ACHN (cell line): ENCODE data around the gene ACAP1.

Experiments used
- DNase-seq: peaks from one replicate; pipeline ENCODE4 v3.0.0-alpha.2; 2015
- in situ Hi-C: cut with HindIII; loops from 2 replicates; pipeline ENCODE4 v1.10.0; 2017; ENCODE audit warnings: low sequenced_read_pairs, low pct_ligation_motif_present, low pct_unique_long_range_greater_than_20kb

The ACAP1 gene, protein sequence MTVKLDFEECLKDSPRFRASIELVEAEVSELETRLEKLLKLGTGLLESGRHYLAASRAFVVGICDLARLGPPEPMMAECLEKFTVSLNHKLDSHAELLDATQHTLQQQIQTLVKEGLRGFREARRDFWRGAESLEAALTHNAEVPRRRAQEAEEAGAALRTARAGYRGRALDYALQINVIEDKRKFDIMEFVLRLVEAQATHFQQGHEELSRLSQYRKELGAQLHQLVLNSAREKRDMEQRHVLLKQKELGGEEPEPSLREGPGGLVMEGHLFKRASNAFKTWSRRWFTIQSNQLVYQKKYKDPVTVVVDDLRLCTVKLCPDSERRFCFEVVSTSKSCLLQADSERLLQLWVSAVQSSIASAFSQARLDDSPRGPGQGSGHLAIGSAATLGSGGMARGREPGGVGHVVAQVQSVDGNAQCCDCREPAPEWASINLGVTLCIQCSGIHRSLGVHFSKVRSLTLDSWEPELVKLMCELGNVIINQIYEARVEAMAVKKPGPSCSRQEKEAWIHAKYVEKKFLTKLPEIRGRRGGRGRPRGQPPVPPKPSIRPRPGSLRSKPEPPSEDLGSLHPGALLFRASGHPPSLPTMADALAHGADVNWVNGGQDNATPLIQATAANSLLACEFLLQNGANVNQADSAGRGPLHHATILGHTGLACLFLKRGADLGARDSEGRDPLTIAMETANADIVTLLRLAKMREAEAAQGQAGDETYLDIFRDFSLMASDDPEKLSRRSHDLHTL

DNA sequence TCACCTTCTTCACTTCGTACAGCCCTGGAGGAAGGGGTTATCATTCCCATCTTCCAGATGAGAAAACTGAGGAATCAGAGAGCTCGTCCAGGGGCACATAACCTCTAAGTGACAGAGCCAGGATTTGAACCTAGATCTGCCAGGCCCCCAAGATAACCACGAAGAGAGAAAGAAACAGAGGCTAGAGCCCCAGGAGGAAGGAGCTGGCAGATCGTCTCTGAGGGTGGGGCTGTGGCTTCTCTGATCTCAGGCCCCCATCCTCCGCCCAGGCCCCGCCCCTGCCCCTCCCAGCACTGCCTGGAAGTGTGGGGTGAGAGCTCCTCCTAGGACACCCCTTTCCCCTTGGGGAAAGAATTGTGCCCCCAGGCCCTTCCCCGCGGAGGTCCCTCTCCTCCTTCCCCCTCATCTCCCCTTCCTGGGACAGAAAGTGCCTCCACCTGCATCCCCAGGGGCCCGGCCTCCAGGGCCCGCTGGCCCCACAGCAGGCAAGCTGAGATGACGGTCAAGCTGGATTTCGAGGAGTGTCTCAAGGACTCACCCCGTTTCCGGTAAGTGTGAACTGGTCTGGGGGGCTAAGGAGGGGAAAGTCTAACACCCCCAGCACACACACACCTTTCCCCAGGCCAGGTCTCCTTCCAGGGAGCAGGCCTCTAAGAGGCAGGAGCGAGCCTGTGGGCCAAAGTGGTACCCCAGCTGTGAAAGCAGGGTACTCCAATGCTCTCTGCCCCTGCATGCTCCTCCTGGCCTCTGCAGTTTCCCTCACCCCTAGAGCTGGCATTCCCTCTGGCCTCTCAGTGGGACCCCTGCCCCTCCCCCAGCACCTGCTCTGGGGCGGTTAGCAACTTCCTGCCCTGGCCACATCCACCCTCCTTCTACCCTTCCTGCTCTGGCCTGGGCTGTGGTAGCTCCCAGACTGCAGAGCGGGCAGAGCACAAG is at the start of gene ACAP1:
TSS of gene ACAP1 (plus strand) at position 290 of the 936 bp plus-strand sequence. CDS start at position 496, 206 bp downstream.
- DNase-seq, result no peak
- in situ Hi-C loops, result no loop called here

DNA sequence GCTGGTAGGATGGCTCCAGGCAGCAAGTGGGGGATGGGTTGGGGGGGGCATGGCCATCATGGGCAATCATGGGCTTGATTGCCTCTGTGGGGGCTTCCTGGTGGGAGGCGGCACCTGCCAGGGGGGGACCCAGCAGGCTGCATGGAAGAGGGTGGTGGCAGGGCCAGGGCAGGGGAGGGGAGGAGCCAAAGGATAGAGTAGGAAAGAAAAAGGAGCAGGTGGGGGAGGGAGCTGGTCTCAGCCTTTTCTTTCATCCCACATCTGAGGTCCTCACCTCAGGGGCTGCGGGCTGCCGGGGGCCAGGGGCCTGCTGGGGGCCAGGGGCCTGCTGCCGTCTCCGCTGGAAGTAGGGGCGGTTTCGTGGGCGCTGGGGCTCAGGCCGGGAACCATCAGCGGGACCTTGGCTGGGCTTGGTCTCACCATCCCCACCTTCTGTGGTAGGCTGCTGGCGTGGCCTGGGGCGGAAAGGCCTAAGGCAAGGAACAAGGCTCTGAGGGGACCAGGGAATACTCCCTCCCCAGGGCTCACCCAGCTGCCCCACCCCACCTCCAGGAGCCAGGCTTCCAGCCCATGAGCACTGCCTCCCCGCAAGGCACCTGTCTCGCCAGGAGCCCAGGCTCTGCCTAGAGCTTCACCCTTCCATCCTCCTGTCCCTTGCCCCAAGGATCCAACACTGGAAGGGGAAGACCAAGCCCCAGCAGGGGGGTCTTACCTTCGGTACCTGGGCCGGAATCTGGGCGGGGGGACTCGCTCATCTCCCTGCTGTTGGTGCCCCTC is 46.9 kb upstream of the ACAP1 start:
- in situ Hi-C loops, result no loop called here
- DNase-seq, result no peak

DNA sequence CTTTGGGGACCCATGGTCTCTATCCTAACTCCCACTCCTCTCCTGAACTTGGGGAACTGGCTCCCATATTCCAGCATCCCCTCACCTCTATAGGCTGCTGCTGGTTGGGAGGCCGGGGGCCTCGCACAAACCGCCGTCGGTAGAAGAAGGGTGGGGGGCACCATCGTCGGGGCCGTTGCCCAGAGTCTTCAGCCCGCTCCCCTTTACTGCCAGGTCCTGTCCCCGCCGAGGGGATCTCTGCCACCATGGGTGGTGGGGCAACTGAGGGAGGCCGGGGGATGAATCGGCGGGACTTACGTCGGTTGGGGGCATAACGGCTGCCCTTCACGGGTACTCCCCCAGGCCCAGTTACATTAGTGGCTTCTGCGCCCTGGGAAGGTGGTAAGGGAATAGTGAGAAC is 46.2 kb upstream of the ACAP1 start:
- no peak for DNase-seq
- in situ Hi-C loops, result no loop called here

DNA sequence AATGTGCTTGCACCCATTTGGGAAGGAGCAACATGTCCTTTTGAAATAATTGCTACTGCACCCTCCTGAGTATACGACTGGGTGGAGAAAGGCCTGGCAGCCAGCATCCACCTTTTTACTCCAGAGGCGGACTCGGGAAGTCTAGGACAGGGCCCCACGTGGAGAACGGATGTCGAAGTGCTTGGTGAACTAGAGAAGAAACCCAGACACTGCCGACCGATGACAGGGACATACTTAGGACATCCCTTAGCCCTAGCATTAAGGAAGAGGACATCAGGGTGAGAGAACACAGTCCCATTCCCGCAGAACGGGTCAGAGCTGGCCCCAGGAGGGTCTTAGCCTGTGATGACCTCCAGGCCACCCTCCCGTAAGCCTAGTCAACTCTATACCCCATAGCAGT is 45.6 kb upstream of the ACAP1 start:
- DNase-seq, result no peak
- in situ Hi-C loops, result no loop called here

DNA sequence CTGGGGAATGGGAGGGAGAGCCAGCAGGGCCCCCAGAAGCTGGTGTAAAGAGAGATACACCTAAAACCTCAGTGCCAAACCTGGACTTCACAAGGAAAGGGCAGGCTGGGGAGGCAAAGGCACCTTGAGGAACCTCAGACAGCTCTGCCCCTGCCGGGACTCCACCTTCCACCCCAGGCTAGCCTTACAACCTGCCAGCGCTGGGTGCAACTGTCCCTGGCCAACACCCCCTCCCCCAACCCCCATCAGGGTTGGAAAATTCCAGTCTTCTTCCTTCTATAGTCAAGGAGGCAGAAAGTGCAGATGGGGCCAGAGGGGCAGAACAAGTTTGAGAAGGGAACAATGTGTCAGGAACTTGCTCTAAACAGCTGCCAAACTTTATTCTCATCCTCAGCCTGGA is 44.1 kb upstream of the ACAP1 start:
- DNase-seq, result no peak
- in situ Hi-C loops, result no loop called here

DNA sequence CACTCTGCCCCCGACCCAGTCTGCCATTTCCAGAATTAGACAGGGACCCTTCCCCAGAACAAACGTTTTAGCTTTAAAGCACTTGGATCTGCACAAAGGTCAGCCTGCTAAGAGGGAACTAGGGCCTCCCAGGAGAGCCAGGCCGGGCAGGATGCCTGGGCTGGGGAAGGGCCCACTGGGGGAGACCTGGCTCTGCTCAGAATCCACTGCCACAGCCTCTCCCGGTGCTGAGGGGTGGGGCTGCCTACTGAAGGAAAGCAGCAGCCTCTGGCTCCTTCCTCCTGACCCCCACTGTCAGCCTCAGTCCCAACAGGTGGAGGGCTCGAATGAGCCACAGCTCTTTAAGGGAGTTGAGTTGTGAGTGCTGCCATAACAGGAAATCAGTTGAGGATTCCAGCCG is 43.6 kb upstream of the ACAP1 start:
- no peak for DNase-seq
- in situ Hi-C loops, result no loop called here

DNA sequence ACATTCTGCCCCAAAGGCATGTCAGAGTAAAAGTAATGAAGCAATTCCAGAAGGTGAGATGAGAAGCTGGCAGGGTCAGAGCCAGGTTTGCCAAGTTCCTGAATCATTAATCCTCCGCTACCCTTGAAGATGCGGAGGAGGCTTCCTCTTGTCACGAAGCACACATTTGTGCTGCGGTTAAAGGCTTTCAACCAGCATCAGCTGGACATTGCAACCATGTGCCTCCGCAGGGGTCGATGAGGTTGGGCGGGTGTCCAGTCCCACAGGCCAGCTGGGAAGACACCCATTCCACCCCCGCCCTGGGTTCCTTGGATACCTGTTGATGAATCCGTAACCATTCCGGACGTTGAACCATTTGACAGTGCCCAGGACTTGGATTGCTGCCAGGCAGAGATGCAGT is 43.2 kb upstream of the ACAP1 start:
- in situ Hi-C loops, result no loop called here
- DNase-seq, result peak; percentile 42

DNA sequence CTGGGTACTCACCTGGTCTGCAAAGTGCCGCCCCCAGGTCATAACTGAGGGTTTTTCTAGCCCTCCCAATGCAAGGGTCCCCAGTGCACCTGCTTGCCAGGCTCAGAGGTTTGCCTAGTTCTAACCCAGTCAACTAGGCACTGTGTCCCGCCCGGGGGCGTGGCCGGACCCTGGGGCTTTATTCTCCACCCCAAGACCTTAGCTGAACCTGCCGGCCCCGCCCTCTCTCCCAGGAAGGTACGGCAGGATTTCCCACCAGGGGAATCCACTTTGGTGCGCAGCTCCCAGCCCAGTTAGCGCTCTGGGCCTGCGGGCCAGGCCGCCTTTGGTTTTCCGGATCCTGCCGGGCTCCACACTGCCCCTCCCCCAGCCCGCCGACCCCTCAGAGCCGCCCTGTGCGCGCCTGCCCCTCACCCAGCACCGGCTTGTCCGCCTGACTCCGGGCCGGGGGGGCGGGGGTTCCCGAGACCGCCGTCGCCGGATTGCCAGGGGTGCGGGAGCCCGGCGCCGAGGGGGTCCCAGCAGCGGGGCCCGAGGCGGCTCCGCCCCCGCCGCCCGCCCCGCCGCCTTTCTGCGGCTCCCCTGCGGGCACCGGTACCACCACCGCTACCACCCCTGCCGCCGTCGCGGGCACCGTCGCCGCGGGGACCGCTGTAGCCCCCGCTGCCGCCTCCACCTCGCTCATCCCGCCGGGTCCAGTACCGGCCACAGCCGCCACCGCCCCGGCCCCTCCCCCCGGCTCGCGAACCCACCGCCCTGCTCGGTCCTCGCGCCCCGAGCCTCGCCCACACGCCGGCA is 42.3 kb upstream of the ACAP1 start:
- DNase-seq, result no peak
- in situ Hi-C loops, result no loop called here

DNA sequence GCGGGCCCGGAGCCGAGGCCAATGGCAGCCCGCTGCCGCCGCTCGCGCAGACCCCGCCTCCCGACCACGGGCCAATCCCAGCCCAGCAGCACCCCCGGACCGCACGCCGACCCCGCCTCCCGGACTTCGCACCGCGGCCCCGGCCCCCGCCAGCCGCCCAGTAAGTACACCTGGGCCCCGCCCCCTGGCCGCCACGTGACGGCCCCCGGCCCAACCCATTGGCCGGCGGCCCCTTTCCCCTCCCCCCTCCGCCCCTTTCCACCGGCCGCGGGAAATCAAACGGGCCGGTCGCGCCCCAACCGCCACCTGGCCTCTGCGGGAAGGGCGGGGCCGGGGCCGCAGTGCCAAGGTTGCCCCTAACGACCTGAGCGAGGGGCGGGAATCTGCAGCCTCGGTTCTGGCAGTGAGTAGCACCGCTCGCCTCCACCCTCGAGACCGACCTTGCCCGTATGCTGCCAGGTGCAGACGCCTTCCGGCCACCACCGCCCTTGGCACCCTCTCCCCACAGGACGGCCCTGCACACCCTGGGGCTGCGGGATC is 41.6 kb upstream of the ACAP1 start, which contains the start of gene YBX2:
TSS of gene YBX2 (minus strand) at position 26 of the 540 bp plus-strand sequence. CDS start 139 bp downstream, outside the sequence.
- in situ Hi-C loops, result no loop called here
- DNase-seq, result no peak

DNA sequence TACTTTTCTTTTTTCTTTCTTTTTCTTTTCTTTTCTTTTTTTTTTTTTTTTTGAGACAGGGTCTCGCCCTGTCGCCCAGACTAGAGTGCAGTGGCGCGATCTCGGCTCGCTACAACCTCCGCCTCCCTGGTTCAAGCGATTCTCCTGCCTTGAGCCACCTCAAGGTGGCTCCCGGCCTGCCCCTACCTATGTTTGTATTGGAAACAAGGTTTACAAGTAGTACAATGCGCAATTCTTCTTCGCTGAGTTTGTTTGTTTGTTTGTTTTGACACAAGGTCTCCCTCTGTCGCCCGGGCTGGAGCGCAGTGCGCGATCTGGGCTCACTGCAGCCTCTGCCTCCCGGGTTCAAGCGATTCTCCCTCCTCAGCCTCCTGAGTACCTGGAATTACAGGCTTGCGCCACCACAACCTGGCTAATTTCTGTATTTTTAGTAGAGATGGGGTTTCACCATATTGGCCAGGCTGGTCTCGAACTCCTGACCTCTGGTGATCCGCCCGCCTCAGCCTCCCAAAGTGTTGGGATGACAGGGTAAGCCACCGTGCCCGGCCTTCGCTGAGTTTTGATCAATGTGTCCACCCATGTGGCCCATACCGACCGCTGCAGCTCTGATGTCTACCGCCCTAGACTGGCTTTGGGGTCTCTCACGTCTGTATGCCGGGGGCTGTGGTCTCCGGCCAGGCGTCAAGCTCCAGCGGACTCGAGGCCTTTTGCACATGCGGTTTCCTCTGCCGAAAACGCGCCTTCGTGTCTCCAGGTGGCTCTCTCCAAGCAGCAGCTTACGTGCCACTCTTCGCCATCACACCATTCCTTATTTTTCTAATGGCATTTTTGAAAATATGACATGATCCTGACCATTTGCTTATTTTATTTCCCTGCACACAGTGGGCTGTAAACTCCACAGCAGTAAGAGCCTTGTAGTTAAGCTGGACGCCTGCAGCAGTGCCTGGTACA is 40.8 kb upstream of the ACAP1 start:
- in situ Hi-C loops, result no loop called here
- DNase-seq, result no peak

DNA sequence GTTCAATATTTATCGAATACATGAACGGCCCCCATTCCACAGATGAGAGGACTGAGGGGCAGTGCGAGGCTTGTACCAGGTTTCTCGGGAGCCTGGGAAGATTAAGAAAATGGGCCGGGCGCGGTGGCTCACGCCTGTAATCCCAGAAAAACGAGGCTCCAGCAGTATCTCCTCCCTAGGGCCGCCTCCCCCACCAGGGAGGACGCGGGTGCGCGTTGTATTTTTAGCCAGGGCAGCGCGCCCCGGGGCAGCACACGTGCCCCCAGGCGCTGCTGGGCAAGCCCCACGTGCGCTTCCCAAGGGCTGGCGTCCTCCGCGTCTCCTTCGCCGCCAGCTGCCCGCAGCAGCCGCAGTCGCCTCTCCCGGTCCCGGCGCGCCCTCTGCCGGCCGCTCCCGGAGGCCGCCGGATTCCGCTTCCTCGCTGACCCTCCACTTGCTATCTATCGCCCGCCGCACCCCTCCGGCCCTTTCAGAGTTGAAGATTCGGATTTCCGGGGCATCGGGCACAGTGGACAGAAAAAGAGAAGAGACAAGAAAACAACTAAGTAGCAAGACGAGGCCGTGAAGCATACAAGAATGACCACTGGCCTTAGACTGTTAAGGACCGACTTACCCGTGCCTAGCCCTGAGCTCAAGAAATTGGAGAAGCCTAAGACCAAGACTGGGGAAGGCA is 40.0 kb upstream of the ACAP1 start:
- DNase-seq, result peak; percentile 86
- in situ Hi-C loops, result no loop called here

DNA sequence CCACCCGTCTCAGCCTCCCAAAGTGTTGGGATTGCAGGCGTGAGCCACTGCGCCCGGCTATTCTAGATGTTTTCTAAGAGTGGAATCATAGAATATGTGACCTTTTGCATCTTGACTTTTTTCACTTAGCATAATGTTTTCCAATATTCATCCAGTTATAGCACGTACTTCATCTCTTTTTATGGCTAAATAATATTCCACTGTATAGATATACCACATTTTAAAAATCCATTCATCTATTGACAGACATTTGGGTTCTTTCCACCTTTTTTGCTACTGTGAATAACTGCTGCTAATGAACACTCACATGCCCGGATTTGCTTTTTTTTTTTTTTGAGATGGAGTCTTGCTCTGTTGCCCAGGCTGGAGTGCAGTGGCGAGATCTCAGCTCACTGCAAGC is 32.1 kb upstream of the ACAP1 start:
- no peak for DNase-seq
- in situ Hi-C loops, result no loop called here

DNA sequence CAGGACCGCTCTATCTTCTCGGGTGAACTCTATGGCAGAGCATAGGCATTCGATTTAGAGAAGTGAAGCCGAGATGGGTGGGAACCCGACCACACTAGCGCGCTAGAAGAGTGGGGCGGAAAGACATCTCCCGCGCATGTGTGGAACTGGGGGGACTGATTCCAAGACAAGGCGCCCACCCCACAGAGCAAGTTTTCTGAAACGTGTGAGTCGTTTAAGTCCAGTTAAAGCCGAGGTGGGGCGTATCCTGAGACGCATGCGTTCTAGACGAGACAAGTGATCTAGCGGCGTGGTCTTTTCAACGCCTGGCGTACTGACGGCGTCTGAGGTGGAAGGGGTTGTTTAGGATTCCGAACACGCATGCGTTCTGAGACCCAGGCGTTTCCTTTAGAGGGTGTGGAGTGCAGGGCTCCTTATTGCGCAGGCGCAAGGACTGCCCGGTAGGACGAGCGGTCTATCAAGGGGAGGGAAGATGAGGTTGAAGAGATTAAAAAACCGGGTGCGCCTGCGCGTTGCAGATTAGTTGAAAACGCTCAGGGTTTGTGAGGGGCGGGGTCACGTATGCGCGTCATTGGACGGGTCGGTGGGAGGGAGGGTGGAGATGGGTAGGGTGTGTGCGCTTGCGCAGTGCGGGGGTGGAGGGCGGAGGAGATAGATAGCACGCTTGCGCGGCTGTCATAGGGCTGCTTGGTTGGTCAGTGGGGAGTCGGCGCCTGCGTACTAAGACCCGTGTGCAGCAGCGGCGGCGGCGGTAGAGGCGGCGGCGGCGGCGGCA is 29.2 kb upstream of the ACAP1 start, which contains the start of gene EIF5A:
TSS of gene EIF5A (plus strand) at position 718 of the 775 bp plus-strand sequence. CDS start 2,008 bp downstream, outside the sequence.
- peak; percentile 100 for DNase-seq
- in situ Hi-C loops, result no loop called here

DNA sequence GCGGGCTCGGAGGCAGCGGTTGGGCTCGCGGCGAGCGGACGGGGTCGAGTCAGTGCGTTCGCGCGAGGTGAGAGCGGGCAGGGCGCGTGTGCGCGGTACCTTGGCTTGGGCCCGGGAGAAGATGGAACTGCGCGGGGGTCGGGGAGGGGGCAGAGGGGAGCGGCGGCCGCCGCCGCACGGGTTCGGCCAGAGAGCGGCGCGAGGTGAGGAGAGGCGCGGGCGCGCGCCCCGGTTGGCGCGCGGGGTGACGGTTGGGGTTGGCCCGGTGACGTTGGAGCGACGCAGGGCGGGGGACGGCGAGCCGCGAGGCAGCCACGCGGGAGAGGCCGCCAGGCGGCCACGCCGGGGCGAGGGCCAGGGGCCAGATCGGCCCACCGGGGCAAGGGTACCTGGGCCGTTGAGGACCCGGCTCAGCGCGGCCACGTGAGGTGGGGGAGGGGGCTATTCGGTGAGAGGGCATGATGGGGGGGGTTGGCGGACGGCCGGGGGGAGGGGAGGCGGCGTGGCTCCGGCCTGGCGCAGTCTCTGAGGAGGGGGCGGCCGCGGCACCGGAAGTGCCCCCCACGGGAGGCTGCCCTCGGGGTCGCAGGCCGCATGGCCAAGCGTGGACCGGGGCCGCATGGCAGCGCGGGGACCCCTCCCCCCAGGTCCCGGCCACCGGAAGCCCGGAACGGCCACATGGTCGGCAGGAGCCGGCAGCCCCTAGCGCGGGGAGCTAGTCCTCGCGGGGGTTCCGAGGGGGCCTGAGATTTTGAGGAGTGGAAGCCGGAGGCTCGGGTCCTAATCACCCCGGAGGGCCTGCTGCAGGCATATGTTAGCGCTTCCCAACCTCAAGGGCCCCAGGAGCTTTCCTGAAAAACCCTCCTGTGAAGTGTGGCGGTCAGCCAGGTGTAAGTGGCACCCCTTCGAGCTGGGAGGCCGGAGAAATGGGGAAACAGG is 28.4 kb upstream of the ACAP1 start:
- DNase-seq, result peak; percentile 53
- in situ Hi-C loops, result no loop called here
